SK-N-SH treated with all-trans-retinoic acid at 6 μM for 48 hours (cell line): ENCODE results near the gene CDH4.

Experiments used
- ATAC-seq: fragments of 200-7000 bp; cut with Tn5 transposase; 3 replicates; pipeline ENCODE4 v1.9.1; 2020; ENCODE audit warnings: mild to moderate bottlenecking, moderate library complexity
- ARNTL ChIP-seq: fragments of 450-650 bp; formaldehyde crosslinking; IDR thresholded peaks from 2 replicates; pipeline ENCODE4 v1.5.0; 2020; ENCODE audit warnings: low read depth, mild to moderate bottlenecking, moderate library complexity, borderline replicate concordance
- BACH2 ChIP-seq: fragments of 250-450 bp; sonication (Bioruptor Pico); IDR thresholded peaks from 2 replicates; pipeline ENCODE4 v1.9.0; 2021; ENCODE audit warnings: mild to moderate bottlenecking, borderline replicate concordance
- CSDC2 ChIP-seq: fragments of 250-450 bp; sonication (Bioruptor Pico); IDR thresholded peaks from 2 replicates; pipeline ENCODE4 v1.5.0; 2020; ENCODE audit warnings: mild to moderate bottlenecking, moderate library complexity
- GLIS3 ChIP-seq: fragments of 250-450 bp; sonication (Bioruptor Pico); IDR thresholded peaks from 2 replicates; pipeline ENCODE4 v1.5.0; 2020; ENCODE audit warnings: mild to moderate bottlenecking, moderate library complexity
- ISL1 ChIP-seq: fragments of 250-450 bp; sonication (Bioruptor Pico); IDR thresholded peaks from 2 replicates; pipeline ENCODE4 v2.1.2; 2022; ENCODE audit warnings: mild to moderate bottlenecking, moderate library complexity
- OSR1 ChIP-seq: fragments of 250-450 bp; sonication (Bioruptor Pico); IDR thresholded peaks from 2 replicates; pipeline ENCODE4 v1.8.0; 2022; ENCODE audit warnings: moderate library complexity, mild to moderate bottlenecking, inconsistent platforms
- SNAI2 ChIP-seq: fragments of 250-450 bp; sonication (Bioruptor Pico); IDR thresholded peaks from 2 replicates; pipeline ENCODE4 v1.5.0; 2020; ENCODE audit warnings: mild to moderate bottlenecking, moderate library complexity
- TCF4 ChIP-seq: fragments of 250-450 bp; sonication (Bioruptor Pico); IDR thresholded peaks from 2 replicates; pipeline ENCODE4 v1.8.0; 2021; ENCODE audit warnings: mild to moderate bottlenecking, moderate library complexity, borderline replicate concordance
- ZFP3 ChIP-seq: fragments of 250-450 bp; sonication (Bioruptor Pico); IDR thresholded peaks from 2 replicates; pipeline ENCODE4 v1.5.0; 2020; ENCODE audit warnings: mild to moderate bottlenecking, moderate library complexity
- ZFP30 ChIP-seq: fragments of 450-650 bp; formaldehyde crosslinking; IDR thresholded peaks from 2 replicates; pipeline ENCODE4 v1.5.0; 2022; ENCODE audit warnings: mild to moderate bottlenecking, moderate library complexity
- ZNF565 ChIP-seq: fragments of 450-650 bp; formaldehyde crosslinking; conservative IDR thresholded peaks from 2 replicates; pipeline ENCODE4 v1.5.0; 2020; ENCODE audit warnings: low read depth, mild to moderate bottlenecking, moderate library complexity
- ZNF70 ChIP-seq: fragments of 450-650 bp; formaldehyde crosslinking; IDR thresholded peaks from 2 replicates; pipeline ENCODE4 v1.5.0; 2020; ENCODE audit warnings: mild to moderate bottlenecking, moderate library complexity
- TF ChIP-seq, protein P1 (sequence below): fragments of 250-450 bp; sonication (Bioruptor Pico); IDR thresholded peaks from 2 replicates; pipeline ENCODE4 v1.5.1; 2020; ENCODE audit warnings: low read depth, mild to moderate bottlenecking, moderate library complexity
- TF ChIP-seq, protein P2 (sequence below): fragments of 250-450 bp; sonication (Bioruptor Pico); IDR thresholded peaks from 2 replicates; pipeline ENCODE4 v1.5.1; 2021; ENCODE audit warnings: mild to moderate bottlenecking, moderate library complexity
- TF ChIP-seq, protein P3 (sequence below): fragments of 250-450 bp; sonication (Bioruptor Pico); IDR thresholded peaks from 2 replicates; pipeline ENCODE4 v1.8.0; 2020; ENCODE audit warnings: mild to moderate bottlenecking, moderate library complexity, borderline replicate concordance
- TF ChIP-seq, protein P4 (sequence below): fragments of 250-450 bp; sonication (Bioruptor Pico); IDR thresholded peaks from 2 replicates; pipeline ENCODE4 v1.8.0; 2021; ENCODE audit warnings: low read depth, mild to moderate bottlenecking, moderate library complexity, borderline replicate concordance
- TF ChIP-seq, protein P5 (sequence below): fragments of 250-450 bp; sonication (Bioruptor Pico); IDR thresholded peaks from 2 replicates; pipeline ENCODE4 v1.5.0; 2020; ENCODE audit warnings: mild to moderate bottlenecking, moderate library complexity

The CDH4 gene

DNA sequence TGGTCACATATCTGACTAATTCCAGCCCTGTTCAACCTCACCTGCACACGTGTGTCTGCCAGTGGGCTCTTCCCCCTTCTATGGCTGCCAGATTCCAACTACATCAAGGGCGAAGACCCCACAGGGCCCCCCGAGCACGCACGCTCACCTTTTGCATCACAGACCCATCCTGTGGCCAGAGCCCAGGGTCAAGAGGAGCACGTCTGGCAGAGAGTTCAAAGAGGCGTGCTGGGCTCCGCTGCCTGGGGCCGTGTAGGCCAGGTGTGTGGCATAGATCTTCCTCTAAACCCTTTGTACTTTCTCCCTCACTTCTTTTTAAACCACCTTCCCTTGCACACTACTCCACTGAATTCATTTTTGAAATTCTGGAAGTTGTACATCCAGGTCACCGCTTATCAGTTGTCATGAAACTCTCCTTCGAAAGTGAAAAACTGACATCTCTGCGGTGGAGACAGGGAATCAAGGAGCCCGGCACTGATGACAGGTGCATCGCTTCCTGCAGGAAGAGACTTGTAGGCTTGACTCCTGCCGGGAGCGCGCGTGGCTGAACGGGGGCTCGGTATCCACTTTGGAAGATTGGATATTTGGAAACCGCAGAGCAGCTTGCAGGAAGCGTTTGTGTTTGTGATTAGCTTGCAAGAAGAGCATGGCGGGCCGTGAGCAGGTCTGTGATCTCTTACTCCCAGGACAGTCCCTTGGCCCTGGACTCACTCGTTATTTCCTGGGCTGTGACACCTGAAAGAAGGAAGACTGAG is 397.2 kb downstream of the CDH4 start:
- TF ChIP-seq TCF4 (CRISPR knock-in tag) (no peak), ZFP3 (no peak), GLIS3 (CRISPR knock-in tag) (no peak), SNAI2 (no peak), ZFP30 (CRISPR knock-in tag) (no peak)
- TF ChIP-seq, protein P1, sequence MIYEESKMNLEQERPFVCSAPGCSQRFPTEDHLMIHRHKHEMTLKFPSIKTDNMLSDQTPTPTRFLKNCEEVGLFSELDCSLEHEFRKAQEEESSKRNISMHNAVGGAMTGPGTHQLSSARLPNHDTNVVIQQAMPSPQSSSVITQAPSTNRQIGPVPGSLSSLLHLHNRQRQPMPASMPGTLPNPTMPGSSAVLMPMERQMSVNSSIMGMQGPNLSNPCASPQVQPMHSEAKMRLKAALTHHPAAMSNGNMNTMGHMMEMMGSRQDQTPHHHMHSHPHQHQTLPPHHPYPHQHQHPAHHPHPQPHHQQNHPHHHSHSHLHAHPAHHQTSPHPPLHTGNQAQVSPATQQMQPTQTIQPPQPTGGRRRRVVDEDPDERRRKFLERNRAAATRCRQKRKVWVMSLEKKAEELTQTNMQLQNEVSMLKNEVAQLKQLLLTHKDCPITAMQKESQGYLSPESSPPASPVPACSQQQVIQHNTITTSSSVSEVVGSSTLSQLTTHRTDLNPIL (CRISPR knock-in tag) = no peak
- no peak for ATAC-seq

DNA sequence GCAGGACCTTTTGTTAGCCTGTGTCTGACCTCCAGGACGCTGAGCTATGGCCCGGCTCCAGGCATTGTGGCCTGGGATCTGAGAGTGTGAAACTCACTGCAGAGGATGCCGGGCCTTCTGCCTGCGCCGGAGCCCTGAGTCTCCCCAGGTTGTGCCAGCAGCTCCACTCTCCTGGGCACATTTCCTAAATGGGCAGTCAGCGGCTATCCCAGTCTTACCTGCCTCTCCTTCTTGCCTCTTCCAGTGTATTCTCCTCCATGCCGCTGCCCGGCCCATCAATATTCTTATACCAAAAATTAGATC is 397.8 kb downstream of the CDH4 start:
- TF ChIP-seq ZNF565 = no peak
- no peak for TF ChIP-seq OSR1
- TF ChIP-seq GLIS3 (CRISPR knock-in tag) = no peak
- TF ChIP-seq, protein P2, sequence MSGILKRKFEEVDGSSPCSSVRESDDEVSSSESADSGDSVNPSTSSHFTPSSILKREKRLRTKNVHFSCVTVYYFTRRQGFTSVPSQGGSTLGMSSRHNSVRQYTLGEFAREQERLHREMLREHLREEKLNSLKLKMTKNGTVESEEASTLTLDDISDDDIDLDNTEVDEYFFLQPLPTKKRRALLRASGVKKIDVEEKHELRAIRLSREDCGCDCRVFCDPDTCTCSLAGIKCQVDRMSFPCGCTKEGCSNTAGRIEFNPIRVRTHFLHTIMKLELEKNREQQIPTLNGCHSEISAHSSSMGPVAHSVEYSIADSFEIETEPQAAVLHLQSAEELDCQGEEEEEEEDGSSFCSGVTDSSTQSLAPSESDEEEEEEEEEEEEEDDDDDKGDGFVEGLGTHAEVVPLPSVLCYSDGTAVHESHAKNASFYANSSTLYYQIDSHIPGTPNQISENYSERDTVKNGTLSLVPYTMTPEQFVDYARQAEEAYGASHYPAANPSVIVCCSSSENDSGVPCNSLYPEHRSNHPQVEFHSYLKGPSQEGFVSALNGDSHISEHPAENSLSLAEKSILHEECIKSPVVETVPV (CRISPR knock-in tag) = no peak
- TF ChIP-seq ZNF70 = no peak
- TF ChIP-seq, protein P3, sequence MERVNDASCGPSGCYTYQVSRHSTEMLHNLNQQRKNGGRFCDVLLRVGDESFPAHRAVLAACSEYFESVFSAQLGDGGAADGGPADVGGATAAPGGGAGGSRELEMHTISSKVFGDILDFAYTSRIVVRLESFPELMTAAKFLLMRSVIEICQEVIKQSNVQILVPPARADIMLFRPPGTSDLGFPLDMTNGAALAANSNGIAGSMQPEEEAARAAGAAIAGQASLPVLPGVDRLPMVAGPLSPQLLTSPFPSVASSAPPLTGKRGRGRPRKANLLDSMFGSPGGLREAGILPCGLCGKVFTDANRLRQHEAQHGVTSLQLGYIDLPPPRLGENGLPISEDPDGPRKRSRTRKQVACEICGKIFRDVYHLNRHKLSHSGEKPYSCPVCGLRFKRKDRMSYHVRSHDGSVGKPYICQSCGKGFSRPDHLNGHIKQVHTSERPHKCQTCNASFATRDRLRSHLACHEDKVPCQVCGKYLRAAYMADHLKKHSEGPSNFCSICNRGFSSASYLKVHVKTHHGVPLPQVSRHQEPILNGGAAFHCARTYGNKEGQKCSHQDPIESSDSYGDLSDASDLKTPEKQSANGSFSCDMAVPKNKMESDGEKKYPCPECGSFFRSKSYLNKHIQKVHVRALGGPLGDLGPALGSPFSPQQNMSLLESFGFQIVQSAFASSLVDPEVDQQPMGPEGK = no peak
- TF ChIP-seq, protein P4, sequence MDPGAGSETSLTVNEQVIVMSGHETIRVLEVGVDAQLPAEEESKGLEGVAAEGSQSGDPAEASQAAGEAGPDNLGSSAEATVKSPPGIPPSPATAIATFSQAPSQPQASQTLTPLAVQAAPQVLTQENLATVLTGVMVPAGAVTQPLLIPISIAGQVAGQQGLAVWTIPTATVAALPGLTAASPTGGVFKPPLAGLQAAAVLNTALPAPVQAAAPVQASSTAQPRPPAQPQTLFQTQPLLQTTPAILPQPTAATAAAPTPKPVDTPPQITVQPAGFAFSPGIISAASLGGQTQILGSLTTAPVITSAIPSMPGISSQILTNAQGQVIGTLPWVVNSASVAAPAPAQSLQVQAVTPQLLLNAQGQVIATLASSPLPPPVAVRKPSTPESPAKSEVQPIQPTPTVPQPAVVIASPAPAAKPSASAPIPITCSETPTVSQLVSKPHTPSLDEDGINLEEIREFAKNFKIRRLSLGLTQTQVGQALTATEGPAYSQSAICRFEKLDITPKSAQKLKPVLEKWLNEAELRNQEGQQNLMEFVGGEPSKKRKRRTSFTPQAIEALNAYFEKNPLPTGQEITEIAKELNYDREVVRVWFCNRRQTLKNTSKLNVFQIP = no peak
- no peak for TF ChIP-seq ARNTL
- TF ChIP-seq ZFP30 (CRISPR knock-in tag) = no peak
- TF ChIP-seq BACH2 (CRISPR knock-in tag) = no peak
- TF ChIP-seq, protein P5, sequence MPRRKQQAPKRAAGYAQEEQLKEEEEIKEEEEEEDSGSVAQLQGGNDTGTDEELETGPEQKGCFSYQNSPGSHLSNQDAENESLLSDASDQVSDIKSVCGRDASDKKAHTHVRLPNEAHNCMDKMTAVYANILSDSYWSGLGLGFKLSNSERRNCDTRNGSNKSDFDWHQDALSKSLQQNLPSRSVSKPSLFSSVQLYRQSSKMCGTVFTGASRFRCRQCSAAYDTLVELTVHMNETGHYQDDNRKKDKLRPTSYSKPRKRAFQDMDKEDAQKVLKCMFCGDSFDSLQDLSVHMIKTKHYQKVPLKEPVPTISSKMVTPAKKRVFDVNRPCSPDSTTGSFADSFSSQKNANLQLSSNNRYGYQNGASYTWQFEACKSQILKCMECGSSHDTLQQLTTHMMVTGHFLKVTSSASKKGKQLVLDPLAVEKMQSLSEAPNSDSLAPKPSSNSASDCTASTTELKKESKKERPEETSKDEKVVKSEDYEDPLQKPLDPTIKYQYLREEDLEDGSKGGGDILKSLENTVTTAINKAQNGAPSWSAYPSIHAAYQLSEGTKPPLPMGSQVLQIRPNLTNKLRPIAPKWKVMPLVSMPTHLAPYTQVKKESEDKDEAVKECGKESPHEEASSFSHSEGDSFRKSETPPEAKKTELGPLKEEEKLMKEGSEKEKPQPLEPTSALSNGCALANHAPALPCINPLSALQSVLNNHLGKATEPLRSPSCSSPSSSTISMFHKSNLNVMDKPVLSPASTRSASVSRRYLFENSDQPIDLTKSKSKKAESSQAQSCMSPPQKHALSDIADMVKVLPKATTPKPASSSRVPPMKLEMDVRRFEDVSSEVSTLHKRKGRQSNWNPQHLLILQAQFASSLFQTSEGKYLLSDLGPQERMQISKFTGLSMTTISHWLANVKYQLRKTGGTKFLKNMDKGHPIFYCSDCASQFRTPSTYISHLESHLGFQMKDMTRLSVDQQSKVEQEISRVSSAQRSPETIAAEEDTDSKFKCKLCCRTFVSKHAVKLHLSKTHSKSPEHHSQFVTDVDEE (CRISPR knock-in tag) = no peak
- TF ChIP-seq, protein P1 (CRISPR knock-in tag) = no peak
- TF ChIP-seq CSDC2 (CRISPR knock-in tag) = no peak
- no peak for TF ChIP-seq SNAI2
- TF ChIP-seq ISL1 (CRISPR knock-in tag) = no peak
- ATAC-seq = no peak

DNA sequence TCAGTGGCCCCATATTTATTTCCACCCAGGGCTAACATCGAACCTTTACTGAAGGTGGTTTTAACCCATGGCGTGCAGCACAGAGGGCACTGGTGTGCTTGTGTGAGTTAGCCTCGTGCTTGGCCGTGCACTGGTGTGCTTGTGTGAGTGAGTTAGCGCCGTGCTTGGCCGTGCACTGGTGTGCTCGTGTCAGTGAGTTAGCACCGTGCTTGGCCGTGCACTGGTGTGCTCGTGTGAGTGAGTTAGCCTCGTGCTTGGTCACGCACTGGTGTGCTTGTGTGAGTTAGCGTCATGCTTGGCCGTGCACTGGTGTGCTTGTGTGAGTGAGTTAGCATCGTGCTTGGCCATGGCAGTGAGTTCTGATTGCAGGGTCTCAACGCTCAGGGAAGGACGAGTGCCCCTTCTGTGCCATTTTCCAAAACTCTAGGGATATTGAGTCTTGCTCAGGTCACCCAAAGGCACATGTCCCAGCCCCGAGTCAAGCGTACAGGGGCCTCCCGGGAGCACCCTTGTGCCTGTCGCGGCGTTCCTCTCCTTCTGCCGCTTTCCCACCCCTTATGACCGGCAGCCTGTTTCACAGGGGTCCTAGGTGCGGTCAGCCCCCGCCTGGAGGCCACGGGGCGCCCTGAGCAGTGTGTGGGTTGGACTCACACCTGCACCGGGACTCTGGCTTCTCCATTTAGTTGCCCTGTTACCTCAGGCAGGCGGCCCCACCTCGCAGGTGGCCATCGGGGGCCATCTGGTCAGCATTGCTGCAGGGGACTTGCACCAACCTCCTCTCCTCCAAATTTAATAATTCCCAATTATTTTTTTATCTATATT is 399.1 kb downstream of the CDH4 start:
- TF ChIP-seq ISL1 (CRISPR knock-in tag) (no peak), ZFP3 (no peak)
- no peak for ATAC-seq
